ENCODE results near the gene MPZL2.

MPZL2 gene

GRCh38 chr11:118295199-118295598 lies 31.1 kb upstream of the MPZL2 start:
- H3K27me3 ChIP-seq (ENCODE audit: insufficient read depth, low read length, poor library complexity): no peaks in the 10 kb centered on the region
- peak; percentile 56; the same call in 2 of the 3 replicates for ATAC-seq (ENCODE audit: insufficient read depth, low read depth)
- H3K9me3 ChIP-seq (ENCODE audit: insufficient read depth, low read length, severe bottlenecking): no peaks in the 10 kb centered on the region
- H3K4me2 ChIP-seq (ENCODE audit: insufficient read depth, low read length): no peak overlapping the region
- no peak overlapping the region for H3K9ac ChIP-seq (ENCODE audit: low read depth, low read length)
- H3K79me2 ChIP-seq (ENCODE audit: insufficient read depth, low read length): no peaks in the 10 kb centered on the region
- TF ChIP-seq EZH2 (IDR thresholded peaks at IDR 0.05; ENCODE audit: borderline replicate concordance, low read depth, low read length, severe bottlenecking) (no peak), CTCF (IDR thresholded peaks at IDR 0.05; ENCODE audit: borderline replicate concordance, extremely low read depth, low read length, poor library complexity, severe bottlenecking) (peak; percentile 15)
- peaks cover 7% of the 10 kb centered on the region; the same call in 1 of the 2 replicates for H3K4me1 ChIP-seq (ENCODE audit: insufficient read depth, low read length)
- H2AFZ ChIP-seq (ENCODE audit: low read depth, low read length): no peak overlapping the region
- H4K20me1 ChIP-seq (ENCODE audit: insufficient read depth, low read length): no peaks in the 10 kb centered on the region
- peak; percentile 24 for DNase-seq
- no peak overlapping the region for H3K4me3 ChIP-seq (ENCODE audit: low read depth in 1 of 2, low read length in 2 of 2)
- no peaks in the 10 kb centered on the region for H3K36me3 ChIP-seq (ENCODE audit: insufficient read depth, low read length)
- H3K27ac ChIP-seq (ENCODE audit: low read length): no peak overlapping the region

- ATAC-seq (ENCODE audit: insufficient read depth, low read depth): no peak
- no peak overlapping the region for H3K27ac ChIP-seq (ENCODE audit: low read length)
- H3K4me1 ChIP-seq (ENCODE audit: insufficient read depth, low read length): peaks cover 7% of the 10 kb centered on the region; the same call in 1 of the 2 replicates
- no peak overlapping the region for H3K9ac ChIP-seq (ENCODE audit: low read depth, low read length)
- no peaks in the 10 kb centered on the region for H3K36me3 ChIP-seq (ENCODE audit: insufficient read depth, low read length)
- H3K27me3 ChIP-seq (ENCODE audit: insufficient read depth, low read length, poor library complexity): no peaks in the 10 kb centered on the region
- H3K4me2 ChIP-seq (ENCODE audit: insufficient read depth, low read length): no peak overlapping the region
- no peak overlapping the region for H2AFZ ChIP-seq (ENCODE audit: low read depth, low read length)
- DNase-seq: no peak
- no peaks in the 10 kb centered on the region for H3K9me3 ChIP-seq (ENCODE audit: insufficient read depth, low read length, severe bottlenecking)
- no peaks in the 10 kb centered on the region for H3K79me2 ChIP-seq (ENCODE audit: insufficient read depth, low read length)
- TF ChIP-seq EZH2 (IDR thresholded peaks at IDR 0.05; ENCODE audit: borderline replicate concordance, low read depth, low read length, severe bottlenecking) (no peak), CTCF (IDR thresholded peaks at IDR 0.05; ENCODE audit: borderline replicate concordance, extremely low read depth, low read length, poor library complexity, severe bottlenecking) (no peak)
- H3K4me3 ChIP-seq (ENCODE audit: low read depth in 1 of 2, low read length in 2 of 2): no peak overlapping the region
- no peaks in the 10 kb centered on the region for H4K20me1 ChIP-seq (ENCODE audit: insufficient read depth, low read length)
Observed at GRCh38 chr11:118294053-118294452, 30.0 kb upstream of the MPZL2 start.

GRCh38 chr11:118291477-118292135 lies 27.5 kb upstream of the MPZL2 start:
- ATAC-seq (ENCODE audit: insufficient read depth, low read depth) (no peak), DNase-seq (no peak)
- no peaks in the 10 kb centered on the region for H3K9me3 ChIP-seq (ENCODE audit: insufficient read depth, low read length, severe bottlenecking)
- no peak overlapping the region for H2AFZ ChIP-seq (ENCODE audit: low read depth, low read length)
- H3K4me1 ChIP-seq (ENCODE audit: insufficient read depth, low read length): peaks cover 7% of the 10 kb centered on the region; the same call in 1 of the 2 replicates
- no peaks in the 10 kb centered on the region for H3K36me3 ChIP-seq (ENCODE audit: insufficient read depth, low read length)
- H3K4me2 ChIP-seq (ENCODE audit: insufficient read depth, low read length): no peak overlapping the region
- H3K27ac ChIP-seq (ENCODE audit: low read length): no peak overlapping the region
- no peaks in the 10 kb centered on the region for H3K79me2 ChIP-seq (ENCODE audit: insufficient read depth, low read length)
- H3K9ac ChIP-seq (ENCODE audit: low read depth, low read length): no peak overlapping the region
- no peak for TF ChIP-seq CTCF (IDR thresholded peaks at IDR 0.05; ENCODE audit: borderline replicate concordance, extremely low read depth, low read length, poor library complexity, severe bottlenecking)
- TF ChIP-seq EZH2 (IDR thresholded peaks at IDR 0.05; ENCODE audit: borderline replicate concordance, low read depth, low read length, severe bottlenecking): no peak
- no peaks in the 10 kb centered on the region for H4K20me1 ChIP-seq (ENCODE audit: insufficient read depth, low read length)
- no peak overlapping the region for H3K4me3 ChIP-seq (ENCODE audit: low read depth in 1 of 2, low read length in 2 of 2)
- no peaks in the 10 kb centered on the region for H3K27me3 ChIP-seq (ENCODE audit: insufficient read depth, low read length, poor library complexity)

Data from DND-41 (cell line).